Colonic mucosa (tissue), 4 donors: Measurements from ENCODE around the gene HCFC1R1. TPM values are rescaled to one million over a fixed set of nuclear protein-coding genes. Genes with fewer than 3 reads are reported as not detected.

Source experiments
- DNase-seq: peaks from one replicate; pipeline ENCODE4 v3.0.0-alpha.2; 2020
- H3K27ac ChIP-seq: fragments of 200-600 bp; one replicate; pipeline ENCODE4 v1.8.0; 2021
- H3K27me3 ChIP-seq: fragments of 200-600 bp; one replicate; pipeline ENCODE4 v1.8.0; 2021
- H3K36me3 ChIP-seq: fragments of 200-600 bp; one replicate; pipeline ENCODE4 v1.8.0; 2021
- H3K4me1 ChIP-seq: fragments of 200-600 bp; one replicate; pipeline ENCODE4 v1.8.0; 2021; ENCODE audit warnings: mild to moderate bottlenecking
- H3K4me3 ChIP-seq: fragments of 200-600 bp; one replicate; pipeline ENCODE4 v1.8.0; 2021
- H3K9ac ChIP-seq, 2 donors: one replicate each; pipeline ENCODE4 v1.7.0; 2013; ENCODE audit warnings: control low read depth in 2 of 2, low read depth in 2 of 2, low read length in 2 of 2
- H3K9me3 ChIP-seq: fragments of 200-600 bp; one replicate; pipeline ENCODE4 v1.8.0; 2021
- intact Hi-C: fragments of 100-400 bp; cut with DNase I; formaldehyde crosslinking; loops from one replicate; pipeline ENCODE4 v1.14.1; 2022
- total RNA-seq, 2 donors: library from RNA; stranded (reverse); fragmentation: NEBNext Ultra II Directional in 1 of 2; extraction: Animal tissue kit (Norgen Biotek cat#: 25700) in 1 of 2; gene quantifications; one replicate each; pipeline ENCODE4 v1.2.1, GENCODE V29; 2021
- TF ChIP-seq, protein P1 (sequence below): fragments of 200-600 bp; IDR thresholded peaks from one replicate; pipeline ENCODE4 v1.8.0; 2022; ENCODE audit warnings: antibody characterized with exemption, mild to moderate bottlenecking
- donor health status: healthy.
- donor health status: DM: no; HTN: no; CAD: no.
- donor health status: DM: no; HTN: no; CAD: no.

The HCFC1R1 gene
- total RNA-seq, 2 donors from 2014 or later = 28.7 to 30.0 TPM

- no peaks in the 10 kb centered on the region for H3K36me3 ChIP-seq
- no peak overlapping the region for H3K4me3 ChIP-seq
- H3K9ac ChIP-seq = no peak overlapping the region
- peak overlapping the region; percentile 57 for H3K27ac ChIP-seq
- intact Hi-C loops = no loop called here
- no peaks in the 10 kb centered on the region for H3K9me3 ChIP-seq
- TF ChIP-seq, protein P1, sequence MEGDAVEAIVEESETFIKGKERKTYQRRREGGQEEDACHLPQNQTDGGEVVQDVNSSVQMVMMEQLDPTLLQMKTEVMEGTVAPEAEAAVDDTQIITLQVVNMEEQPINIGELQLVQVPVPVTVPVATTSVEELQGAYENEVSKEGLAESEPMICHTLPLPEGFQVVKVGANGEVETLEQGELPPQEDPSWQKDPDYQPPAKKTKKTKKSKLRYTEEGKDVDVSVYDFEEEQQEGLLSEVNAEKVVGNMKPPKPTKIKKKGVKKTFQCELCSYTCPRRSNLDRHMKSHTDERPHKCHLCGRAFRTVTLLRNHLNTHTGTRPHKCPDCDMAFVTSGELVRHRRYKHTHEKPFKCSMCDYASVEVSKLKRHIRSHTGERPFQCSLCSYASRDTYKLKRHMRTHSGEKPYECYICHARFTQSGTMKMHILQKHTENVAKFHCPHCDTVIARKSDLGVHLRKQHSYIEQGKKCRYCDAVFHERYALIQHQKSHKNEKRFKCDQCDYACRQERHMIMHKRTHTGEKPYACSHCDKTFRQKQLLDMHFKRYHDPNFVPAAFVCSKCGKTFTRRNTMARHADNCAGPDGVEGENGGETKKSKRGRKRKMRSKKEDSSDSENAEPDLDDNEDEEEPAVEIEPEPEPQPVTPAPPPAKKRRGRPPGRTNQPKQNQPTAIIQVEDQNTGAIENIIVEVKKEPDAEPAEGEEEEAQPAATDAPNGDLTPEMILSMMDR = no peak
- peak; percentile 86 for DNase-seq
- peaks cover 12% of the 10 kb centered on the region for H3K27me3 ChIP-seq
- H3K4me1 ChIP-seq = peaks cover 9% of the 10 kb centered on the region
Measured at GRCh38 chr16:3038256-3038655, 14.5 kb upstream of the HCFC1R1 start.

GRCh38 chr16:3036726-3037315 lies 13.1 kb upstream of the HCFC1R1 start, which contains the start of gene BICDL2:
TSS of gene BICDL2 (minus strand) at chr16:3036944. CDS start at chr16:3035496, 1,448 bp downstream.
- intact Hi-C loops = no loop called here
- TF ChIP-seq, protein P1 = no peak
- DNase-seq = peak; percentile 90
- H3K27me3 ChIP-seq = peaks cover 12% of the 10 kb centered on the region
- no peaks in the 10 kb centered on the region for H3K9me3 ChIP-seq
- peak within 1 kb of the TSS; percentile 62 for H3K27ac ChIP-seq
- H3K4me1 ChIP-seq = peaks cover 9% of the 10 kb centered on the region
- no peaks in the 10 kb centered on the region for H3K36me3 ChIP-seq
- H3K4me3 ChIP-seq = peak within 1 kb of the TSS; percentile 54
- peak within 1 kb of the TSS; percentile 61 to 82 for H3K9ac ChIP-seq

DNA sequence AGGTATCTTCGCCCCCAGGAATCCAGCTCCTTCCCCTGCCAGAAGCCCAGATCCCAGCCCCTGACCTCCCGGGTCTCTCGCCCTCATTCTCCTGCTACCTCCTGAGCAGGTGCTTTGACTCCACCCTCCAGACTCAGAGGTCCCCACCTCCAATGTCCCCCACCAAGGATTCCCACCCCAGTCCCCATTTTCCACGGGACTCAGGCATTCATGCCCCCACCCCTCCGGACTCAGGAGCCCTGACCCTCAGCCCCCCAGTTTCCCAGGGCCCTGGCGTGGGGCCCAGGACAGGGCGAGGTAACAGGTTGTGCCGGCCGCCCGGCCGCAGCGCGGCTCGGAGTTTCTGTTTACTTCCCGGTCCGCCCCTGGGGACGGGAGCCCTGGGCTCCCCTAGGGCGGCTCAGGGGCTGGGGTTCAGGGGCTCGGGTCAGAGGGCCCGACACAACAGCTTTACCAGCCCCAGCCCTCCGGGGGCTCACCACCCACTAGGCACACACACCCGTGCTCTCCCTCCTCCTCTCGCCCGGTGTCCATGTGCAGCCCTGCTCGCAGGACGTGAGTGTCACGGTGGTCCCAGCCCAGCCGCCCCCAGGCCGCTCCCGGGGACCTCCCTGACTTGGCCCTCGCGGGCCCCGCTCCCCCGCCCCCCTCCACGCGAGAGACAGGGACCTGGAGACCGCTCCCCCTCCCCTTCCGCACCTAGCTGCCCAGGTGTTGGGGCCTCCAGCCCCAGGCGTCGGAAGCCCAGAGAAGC lies 12.4 kb upstream of the HCFC1R1 start:
- DNase-seq = peak; percentile 67
- Histone ChIP-seq H3K9me3 (no peaks in the 10 kb centered on the region), H3K27me3 (peaks cover 12% of the 10 kb centered on the region), H3K4me3 (peak overlapping the region; percentile 54), H3K27ac (peak overlapping the region; percentile 62), H3K4me1 (peaks cover 9% of the 10 kb centered on the region), H3K9ac (peak overlapping the region; percentile 61 to 82), H3K36me3 (no peaks in the 10 kb centered on the region)
- TF ChIP-seq, protein P1 = no peak
- intact Hi-C loops = no loop called here

DNA sequence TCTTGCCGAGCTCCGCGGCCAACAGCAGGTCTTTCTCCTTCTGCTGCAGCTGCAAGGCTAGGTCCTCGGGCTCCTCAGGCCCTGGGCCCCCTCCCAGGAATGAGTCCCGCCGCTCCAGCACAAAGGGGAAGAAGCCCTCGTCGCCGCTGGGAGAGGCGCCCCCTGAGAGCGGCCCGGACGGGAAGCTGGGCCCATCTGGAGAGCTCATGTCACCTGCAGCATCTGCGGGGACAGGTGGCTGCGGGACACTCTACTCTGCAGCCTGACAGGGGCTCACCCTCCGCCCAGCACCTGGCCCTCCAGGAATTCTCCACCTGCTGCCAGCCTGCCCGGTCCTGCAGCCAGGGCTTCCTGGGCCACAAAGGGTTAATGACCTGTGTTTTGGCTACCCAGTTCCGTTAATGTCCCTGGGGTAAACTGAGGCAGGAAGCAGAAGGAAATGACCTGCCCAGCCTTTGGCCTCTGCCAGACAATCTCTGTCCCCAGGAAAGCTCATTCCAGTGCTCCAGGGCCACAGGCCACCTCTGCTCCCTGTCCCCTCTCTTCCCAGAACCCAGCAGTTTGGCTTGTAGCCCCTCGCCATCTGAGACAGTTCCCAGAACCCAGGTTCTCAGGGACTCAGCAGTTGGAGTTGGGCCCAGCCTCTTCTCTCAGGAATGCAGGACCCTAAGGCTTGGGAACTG lies 11.7 kb upstream of the HCFC1R1 start:
- Histone ChIP-seq H3K4me1 (peaks cover 9% of the 10 kb centered on the region), H3K27ac (no peak overlapping the region), H3K9ac (peak overlapping the region in 1 of 2 donors; percentile 82), H3K4me3 (peak overlapping the region; percentile 54), H3K36me3 (no peaks in the 10 kb centered on the region), H3K27me3 (peaks cover 12% of the 10 kb centered on the region), H3K9me3 (no peaks in the 10 kb centered on the region)
- TF ChIP-seq, protein P1 = no peak
- DNase-seq = no peak
- intact Hi-C loops = no loop called here

- no peak overlapping the region for H3K27ac ChIP-seq
- intact Hi-C loops = no loop called here
- peaks cover 16% of the 10 kb centered on the region for H3K27me3 ChIP-seq
- no peak overlapping the region for H3K9ac ChIP-seq
- H3K4me1 ChIP-seq = peaks cover 12% of the 10 kb centered on the region
- no peak for DNase-seq
- no peaks in the 10 kb centered on the region for H3K9me3 ChIP-seq
- TF ChIP-seq, protein P1 = no peak
- no peak overlapping the region for H3K4me3 ChIP-seq
- no peaks in the 10 kb centered on the region for H3K36me3 ChIP-seq
Measured at GRCh38 chr16:3032624-3033023, 8.9 kb upstream of the HCFC1R1 start.
